LNCAP (cell line): Measurements from ENCODE around the gene ZNF19.

ENCODE experiments used
- TF ChIP-seq, protein P1 (sequence below): fragments of 450-650 bp; IDR thresholded peaks from 2 replicates; pipeline ENCODE4 v1.5.1; 2017; ENCODE audit warnings: mild to moderate bottlenecking

ZNF19 gene

DNA sequence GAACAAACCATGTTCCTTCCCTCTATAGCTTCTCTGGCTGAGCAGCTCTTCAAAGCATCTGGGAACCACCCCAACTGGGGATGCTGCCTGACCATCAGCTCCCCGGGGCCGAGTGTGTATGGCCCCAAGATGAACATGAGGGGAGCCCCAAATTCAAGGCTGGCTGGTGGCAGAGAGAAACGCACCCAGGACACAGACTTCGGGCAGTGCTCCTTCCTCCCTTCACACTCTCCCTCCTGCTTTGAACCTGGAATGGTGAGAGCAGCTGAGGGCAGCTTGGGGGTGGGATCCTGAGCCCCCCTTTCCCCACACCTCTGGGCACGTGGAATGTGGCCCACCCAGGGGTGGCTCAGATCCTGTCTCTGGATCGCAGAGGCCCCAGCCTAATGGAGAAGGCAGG, 64.5 kb downstream of the ZNF19 start:
- TF ChIP-seq, protein P1, sequence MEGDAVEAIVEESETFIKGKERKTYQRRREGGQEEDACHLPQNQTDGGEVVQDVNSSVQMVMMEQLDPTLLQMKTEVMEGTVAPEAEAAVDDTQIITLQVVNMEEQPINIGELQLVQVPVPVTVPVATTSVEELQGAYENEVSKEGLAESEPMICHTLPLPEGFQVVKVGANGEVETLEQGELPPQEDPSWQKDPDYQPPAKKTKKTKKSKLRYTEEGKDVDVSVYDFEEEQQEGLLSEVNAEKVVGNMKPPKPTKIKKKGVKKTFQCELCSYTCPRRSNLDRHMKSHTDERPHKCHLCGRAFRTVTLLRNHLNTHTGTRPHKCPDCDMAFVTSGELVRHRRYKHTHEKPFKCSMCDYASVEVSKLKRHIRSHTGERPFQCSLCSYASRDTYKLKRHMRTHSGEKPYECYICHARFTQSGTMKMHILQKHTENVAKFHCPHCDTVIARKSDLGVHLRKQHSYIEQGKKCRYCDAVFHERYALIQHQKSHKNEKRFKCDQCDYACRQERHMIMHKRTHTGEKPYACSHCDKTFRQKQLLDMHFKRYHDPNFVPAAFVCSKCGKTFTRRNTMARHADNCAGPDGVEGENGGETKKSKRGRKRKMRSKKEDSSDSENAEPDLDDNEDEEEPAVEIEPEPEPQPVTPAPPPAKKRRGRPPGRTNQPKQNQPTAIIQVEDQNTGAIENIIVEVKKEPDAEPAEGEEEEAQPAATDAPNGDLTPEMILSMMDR: no peak

DNA sequence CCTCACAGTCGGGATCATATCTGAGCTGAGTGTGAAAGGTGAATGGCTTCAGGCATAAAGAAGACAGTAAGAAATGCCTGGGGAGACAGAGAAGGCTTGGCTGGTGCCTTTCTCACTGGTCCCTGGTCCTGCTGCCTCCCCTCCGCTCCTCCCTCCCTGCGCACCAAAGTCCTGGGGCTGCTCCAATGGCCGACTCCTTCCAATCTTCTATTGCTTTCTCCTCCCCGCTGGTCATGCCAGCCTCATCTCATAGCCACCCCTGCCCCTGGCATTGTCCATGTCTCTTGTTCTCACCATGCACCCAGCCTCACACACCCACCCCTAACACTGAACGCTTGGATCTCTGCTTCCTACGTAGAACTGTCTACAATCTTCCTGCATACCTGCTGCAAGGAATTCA, 65.3 kb downstream of the ZNF19 start:
- TF ChIP-seq, protein P1: no peak
